Activated CD8-positive, alpha-beta memory T cell treated with anti-CD3 and anti-CD28 coated beads, Interleukin-2, amount 50 U/mL, for 24 hours (primary cell): Measurements from ENCODE around the gene TMEM87B.
"Not testable (repeated sequence)": the region's sequence is repeated elsewhere in the genome, so short reads cannot be mapped to it uniquely, and the experiment has no call there.

Experiments
- DNase-seq: peaks from one replicate; pipeline ENCODE4 v3.0.0-alpha.2; 2020; ENCODE audit errors: extremely low read depth

The TMEM87B gene

DNA sequence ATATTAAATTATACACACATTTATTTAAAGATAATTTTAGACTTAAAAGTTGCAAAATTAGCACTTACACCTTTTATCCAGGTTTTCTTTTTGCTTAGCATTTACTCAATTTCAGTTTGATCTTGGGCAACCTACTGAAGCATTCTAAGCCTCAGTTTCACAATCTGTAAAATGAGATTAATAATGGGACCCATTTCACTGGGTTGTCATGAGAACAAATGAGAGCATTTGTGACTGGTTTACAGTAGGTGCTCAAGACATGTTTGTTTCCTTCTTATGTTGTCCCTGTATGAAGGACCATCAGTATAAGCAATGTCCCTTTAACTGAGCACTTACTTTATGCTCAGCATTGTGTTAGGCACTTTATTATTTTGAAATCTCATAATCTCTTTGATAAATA, 78.3 kb downstream of the TMEM87B start:
- DNase-seq: no peak

DNA sequence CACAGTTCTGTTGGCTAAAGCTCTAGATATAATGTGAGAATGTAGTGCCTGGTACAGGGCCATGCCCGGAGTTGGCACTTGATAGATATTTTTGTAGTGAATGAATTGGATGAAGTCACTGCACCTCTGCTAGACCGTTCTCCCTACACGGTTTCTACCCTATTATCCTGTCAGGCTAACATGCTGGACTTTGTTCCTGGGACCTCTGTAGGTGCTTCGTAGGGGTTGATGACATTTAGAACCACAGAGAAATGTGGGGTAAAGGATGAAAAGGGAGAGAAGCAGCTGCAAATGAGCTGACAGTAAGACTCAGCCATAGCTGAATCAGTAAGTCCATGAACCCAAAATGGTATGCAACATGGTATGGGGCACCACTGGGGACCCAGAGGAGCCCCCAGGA, 79.1 kb downstream of the TMEM87B start:
- no peak for DNase-seq

DNA sequence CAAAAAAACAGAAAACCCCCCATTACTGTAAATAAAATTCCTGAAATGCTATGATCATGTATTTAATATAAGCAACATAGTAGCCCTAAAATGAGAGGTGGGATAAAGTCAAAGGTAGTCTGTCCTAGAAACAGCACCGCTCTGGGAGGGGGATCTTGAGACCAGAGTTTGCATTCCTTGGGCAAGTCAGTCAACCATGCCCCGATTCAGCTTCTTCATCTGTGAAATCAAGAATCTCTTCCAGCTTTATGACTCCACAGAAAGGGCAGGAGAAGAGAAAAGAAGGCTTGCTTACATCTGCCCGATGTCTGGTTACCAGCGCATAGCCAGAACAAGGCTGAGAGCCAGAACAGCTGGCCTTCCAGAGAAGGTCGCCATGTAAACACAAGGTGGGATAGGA, 81.0 kb downstream of the TMEM87B start:
- no peak for DNase-seq

DNA sequence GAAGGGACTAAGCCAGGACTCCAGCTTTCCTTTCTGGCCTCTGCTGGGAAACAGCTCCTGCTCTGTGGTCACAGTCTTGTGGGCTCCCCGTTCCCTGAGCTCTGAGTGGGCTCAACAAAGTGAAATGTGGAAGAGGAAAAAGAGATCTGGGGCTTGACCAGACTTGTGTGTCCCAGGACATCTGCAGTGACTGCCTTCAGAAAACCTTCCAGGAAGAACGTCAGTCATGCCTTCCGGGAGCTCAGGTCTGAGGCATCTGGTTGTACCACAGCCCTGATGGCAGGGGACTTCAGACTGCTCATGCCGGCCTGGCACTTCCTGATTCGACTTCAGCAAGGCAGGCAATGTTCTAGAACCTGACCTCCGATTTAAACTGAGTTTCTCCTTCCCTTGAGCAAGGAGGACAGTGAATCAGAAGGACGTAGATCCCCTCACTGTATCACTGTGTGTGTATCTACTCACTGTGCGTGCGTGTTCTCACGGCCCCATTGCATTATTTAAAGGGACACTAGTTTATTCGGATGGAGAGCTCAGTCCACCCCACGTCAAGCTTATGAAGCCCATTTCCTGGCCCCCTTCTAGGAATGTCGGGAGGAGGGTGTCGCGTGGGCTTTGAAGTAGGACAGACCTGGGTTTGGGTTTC, 82.6 kb downstream of the TMEM87B start:
- no peak for DNase-seq

DNA sequence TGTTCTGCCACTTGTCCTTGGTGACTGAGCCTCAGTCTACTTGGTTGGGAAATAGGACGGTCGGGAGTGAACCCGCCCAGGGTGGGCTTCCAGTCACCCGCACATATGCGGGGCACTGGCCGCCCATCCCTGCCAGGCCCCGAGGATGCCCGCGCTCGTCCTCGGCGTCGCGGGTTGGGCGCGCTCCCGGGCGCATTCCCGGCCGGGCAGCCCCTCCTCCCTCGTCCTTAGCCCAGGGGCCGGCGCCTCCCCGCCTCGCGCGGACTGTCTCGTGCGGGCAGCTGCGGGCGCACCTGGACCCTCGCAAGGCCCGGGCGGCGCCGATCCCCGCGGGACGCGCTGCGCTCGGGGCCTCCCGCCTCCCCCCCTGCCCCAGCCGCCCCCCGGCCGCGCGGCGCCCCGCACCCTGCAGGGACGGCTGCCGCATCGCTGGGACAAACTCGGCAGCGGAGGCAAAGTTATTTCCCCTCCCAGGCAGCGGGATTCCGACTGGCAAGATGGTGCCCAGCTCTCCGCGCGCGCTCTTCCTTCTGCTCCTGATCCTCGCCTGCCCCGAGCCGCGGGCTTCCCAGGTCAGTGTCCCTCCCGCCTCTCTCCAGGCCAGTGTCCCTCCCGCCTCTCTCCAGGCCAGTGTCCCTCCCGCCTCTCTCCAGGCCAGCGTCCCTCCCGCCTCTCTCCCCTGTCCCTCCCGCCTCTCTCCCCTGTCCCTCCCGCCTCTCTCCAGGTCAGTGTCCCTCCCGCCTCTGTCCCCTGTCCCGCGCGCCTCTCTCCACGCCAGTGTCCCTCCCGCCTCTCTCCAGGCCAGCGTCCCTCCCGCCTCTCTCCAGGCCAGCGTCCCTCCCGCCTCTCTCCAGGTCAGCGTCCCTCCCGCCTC, 83.3 kb downstream of the TMEM87B start, which contains the start of gene FBLN7:
Gene FBLN7, plus strand, starts transcription at position 227 of the 874 bp plus-strand sequence. Its CDS starts 271 bp downstream, at position 498.
- DNase-seq: no peak

DNA sequence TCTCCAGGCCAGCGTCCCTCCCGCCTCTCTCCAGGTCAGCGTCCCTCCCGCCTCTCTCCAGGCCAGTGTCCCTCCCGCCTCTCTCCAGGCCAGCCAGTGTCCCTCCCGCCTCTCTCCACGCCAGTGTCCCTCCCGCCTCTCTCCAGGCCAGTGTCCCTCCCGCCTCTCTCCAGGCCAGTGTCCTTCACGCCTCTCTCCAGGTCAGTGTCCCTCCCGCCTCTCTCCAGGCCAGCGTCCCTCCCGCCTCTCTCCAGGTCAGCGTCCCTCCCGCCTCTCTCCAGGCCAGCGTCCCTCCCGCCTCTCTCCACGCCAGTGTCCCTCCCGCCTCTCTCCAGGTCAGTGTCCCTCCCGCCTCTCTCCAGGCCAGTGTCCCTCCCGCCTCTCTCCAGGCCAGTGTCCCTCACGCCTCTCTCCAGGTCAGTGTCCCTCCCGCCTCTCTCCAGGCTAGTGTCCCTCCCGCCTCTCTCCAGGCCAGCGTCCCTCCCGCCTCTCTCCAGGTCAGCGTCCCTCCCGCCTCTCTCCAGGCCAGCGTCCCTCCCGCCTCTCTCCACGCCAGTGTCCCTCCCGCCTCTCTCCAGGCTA, 84.1 kb downstream of the TMEM87B start:
- DNase-seq: not testable (repeated sequence)

DNA sequence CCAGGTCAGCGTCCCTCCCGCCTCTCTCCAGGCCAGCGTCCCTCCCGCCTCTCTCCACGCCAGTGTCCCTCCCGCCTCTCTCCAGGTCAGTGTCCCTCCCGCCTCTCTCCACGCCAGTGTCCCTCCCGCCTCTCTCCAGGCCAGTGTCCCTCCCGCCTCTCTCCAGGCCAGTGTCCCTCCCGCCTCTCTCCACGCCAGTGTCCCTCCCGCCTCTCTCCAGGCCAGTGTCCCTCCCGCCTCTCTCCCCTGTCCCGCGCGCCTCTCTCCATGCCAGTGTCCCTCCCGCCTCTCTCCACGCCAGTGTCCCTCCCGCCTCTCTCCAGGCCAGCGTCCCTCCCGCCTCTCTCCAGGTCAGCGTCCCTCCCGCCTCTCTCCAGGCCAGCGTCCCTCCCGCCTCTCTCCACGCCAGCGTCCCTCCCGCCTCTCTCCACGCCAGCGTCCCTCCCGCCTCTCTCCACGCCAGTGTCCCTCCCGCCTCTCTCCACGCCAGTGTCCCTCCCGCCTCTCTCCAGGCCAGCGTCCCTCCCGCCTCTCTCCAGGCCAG, 84.7 kb downstream of the TMEM87B start:
- not testable (repeated sequence) for DNase-seq

DNA sequence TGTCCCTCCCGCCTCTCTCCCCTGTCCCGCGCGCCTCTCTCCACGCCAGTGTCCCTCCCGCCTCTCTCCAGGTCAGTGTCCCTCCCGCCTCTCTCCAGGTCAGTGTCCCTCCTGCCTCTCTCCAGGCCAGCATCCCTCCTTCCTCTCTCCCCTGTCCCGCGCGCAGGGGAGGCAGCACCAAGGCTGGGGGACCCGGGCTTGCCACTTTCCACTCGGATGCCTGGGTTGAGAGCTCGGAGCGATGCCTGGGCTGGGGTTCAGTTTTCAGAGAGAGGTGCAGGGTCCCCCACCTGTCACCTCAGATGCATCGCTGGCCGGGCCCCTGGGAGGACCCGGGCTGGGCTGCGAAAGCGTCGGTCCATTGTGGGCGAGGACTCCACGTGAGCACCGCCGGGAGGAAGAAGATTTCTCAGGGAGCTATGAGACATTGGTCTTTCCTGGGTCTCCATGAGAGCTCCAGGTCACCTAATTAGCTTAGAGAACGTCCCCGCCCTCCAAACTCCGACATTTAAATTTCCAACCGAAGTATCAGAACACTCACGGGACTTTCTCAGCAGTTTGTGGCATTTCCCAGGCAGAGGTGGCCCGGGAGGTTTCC, 85.2 kb downstream of the TMEM87B start:
- DNase-seq: no peak

DNA sequence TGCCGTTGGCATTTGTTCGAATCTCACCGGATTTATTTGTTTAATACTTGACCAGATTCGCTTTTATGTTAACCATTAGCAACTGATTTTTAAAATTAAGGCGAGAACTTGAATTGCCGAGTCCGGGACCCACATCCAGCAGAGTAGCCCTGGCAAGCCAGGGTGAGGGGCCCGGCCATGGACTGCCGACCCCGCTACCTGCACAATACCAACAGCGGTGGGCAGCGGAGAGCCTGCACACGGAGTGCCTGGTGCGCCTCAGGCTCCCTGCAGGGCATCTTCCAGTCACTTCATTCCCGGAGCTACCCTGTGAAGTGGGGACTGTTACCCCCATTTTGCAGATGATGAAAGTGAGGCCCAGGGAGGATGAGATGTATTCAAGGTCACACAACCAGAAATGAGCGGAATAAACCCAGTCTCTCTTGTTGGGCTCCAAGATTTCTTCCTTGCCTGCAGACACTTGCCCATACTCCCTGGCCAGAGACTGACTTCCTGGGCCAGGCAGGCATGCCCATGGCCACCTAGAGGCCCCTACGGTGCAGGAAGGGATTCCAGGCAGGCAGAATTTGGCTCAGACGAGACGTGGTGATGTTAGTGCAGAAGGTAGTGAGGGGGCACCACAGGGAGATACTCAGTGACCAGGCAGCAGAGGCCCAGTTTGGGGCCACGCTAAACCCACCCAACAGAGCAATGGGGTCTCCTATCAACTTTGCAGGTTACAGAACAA, 86.0 kb downstream of the TMEM87B start:
- DNase-seq: no peak

DNA sequence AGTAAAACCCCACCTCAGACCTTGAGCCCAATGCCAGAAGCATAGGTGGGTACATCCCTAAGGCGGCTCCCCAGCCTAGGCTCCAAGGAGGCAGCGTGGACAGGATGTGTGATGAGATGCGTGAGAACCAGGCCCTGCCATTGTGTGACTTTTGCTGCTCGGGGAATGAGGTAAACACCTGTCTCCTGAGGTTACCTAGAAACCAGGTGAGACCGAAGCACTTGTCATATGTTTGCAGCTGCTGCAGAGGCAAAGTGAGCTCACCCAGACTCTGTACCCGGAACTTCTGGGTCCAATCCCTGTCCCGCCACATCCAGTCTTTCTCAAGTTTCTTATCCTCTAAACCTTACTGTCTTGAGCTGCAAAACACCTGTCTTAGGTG, 86.5 kb downstream of the TMEM87B start:
- DNase-seq: no peak

DNA sequence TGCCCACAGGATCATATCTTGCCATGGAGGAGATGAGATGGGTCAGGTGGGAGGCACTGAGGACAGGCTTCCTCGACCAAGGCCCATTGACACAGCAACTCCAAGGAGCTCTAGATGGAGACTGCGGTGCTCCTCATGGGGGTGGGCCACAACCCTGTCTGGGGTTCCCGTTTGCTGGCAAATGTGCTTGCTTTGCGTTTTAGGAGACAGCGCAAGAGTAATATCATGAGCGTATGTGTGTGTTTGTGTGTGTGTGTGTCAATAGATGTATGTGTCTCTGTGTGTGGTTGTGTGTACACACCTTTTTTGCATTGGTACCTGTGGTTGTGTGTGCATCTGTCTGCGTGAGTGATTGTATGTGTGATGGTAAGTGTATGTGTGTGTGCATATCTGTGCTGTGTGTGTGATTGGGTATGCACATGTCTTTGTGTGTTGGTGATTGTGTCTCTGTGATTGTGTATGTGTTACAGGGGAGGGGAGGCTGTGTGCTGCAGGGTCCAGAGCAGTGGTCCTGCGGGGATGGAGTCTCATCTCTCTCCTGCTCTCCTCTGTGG, 87.5 kb downstream of the TMEM87B start:
- no peak for DNase-seq

DNA sequence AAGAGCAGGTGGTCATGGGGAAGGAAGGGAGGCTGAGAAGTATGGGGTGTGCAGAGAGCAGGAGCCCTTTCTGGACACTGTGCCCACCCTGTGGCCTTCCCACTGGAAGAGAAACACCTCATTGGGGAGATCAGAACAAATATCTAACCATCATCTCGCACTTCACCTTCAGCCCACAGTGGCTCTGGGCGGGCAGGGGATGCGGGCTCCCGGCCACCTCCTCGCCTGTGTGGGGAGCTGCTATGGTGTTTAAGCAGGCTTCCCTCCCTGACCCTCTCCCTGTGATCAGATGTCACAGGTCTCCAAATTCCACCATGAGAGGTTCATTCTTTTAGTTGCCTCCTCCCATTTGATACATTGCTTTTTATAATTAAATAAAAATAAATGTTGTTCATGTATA, 88.1 kb downstream of the TMEM87B start:
- no peak for DNase-seq

DNA sequence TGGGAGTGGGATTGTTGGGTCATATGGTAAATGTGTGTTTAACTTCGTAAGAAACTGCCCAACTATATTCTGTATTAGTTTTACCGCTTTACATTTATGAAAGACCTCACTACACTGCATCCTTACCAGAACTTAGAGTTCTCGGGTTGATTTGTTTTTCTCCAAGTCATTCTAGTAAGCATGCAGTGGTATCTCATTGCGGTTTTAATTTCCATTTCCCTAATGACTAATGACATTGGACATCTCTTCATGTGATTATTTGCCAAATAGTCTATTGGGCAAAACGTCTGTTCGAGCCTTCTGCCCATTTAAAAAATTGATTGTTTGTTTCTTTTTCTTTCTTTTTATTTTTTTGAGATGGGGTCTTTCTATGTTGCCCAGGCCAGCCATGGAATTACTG, 89.9 kb downstream of the TMEM87B start:
- DNase-seq: no peak

DNA sequence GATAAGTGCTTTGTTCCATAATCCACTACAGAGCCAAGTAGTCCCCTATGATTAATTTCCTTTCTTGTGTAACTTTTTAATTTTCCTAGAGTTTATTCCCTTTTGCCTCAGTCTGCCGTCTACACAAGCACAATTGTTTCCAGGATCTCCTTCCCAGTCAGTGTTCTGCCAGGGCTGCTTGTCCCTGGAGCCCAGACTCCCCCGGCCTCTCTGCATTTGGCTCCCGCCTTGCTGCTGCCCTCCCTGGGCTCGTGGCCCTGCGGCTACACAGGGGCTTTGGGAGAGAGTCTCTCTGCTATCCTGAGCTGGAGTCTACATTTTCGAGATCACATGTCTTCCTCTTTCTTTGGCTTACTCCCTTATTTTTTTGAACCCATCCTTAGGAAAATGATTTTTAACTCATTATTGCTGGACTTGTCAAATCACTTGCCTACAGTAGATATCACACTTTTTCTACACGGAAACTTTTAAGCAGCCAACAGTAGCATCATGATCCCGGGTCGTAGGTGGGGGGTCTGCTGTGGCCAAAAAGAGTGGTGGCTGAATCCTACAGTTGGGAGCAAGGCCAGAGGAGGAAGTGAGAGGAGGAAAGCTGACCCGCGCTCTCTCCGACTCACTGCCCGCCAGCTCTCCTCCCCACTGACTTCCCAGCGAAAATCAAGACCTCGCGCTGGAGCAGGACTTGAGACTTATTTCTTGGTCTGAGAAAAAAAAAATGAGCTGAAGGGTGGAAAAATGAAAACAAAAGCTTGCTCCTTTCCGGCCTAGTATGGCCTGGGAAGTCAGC, 92.5 kb downstream of the TMEM87B start:
- no peak for DNase-seq

DNA sequence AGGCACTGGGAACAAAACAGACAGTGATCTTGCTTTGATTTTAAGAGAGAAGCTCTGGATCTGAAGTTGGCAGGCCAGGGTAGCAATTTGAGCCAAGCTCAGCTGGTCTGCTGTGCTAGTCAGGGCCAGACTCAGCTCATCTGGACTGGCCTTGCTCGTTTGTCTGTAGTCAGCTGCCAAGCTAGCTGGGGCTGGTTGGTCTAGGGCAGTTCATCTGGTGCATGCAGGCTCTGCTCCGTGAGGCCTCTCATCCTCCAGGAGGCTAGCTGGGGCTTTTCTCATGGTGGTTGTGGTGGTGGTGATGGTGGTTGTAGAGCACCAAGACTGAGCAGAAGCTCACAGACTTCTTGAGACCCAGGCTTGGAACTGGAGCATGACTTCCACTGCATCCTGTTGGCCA, 93.4 kb downstream of the TMEM87B start:
- no peak for DNase-seq

DNA sequence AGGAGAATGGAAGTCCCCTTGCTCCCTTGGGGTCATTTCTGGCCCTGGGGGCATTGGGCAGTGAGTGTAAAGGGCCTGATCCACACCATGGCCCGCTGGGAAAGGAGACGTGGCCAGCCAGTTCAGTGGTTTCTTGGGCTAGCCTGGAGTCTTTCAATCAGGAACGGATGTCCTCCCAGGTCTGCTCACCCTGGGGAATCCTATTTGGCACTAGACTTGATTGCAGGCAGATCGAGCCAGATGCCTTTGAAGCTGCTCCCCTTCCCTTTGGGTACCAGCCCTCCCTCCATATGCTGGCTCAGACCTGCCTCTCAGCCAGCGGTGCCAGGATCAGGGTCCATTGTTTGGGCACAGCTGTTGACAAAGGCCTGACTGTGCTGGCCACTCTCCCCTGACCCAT, 94.1 kb downstream of the TMEM87B start:
- no peak for DNase-seq

DNA sequence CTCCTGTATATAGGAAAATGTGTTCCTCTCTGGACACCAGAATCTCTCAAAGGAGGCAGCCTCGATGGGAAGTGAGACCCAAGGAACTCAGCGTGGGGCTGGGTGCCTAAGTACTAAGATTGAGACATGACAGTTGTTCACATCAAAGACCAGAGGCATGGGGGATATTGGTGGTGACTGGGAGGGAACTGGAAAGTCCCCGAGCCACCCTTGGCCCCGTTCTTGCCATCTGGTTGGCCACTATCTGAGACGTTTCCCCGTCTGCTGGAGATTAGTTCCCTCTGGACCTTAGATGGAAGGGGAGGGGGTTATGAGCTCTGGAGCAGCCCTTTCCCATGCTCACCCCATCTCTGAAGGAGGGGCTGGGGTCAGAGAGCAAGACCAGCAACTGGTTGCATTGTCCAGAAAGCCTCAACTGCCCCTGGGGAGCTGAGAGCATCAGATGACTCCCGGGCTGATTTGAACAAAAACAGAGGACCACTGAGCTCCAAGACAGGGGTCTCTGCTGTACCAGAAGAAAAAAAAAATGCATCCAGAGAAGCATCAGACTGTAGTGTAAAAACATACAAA, 94.9 kb downstream of the TMEM87B start:
- no peak for DNase-seq

DNA sequence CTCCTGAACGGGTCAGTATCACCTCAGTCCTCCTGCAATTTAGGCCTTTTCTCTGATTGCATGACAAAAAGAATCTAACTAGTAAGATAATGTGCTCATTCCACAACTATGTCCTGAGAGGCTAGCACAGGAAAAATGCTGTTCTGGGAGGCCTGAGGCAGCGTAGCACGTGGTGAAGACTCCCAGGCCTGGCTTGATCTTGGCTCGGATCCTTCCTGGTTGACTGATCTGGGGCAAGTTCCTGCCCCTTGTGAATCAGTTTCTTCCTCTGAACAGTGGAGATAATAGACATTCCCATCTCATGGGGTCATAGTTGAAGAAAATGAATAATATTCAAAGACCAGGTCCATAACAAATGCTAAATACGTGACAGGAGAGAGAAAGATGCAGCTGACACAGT, 95.4 kb downstream of the TMEM87B start:
- no peak for DNase-seq

DNA sequence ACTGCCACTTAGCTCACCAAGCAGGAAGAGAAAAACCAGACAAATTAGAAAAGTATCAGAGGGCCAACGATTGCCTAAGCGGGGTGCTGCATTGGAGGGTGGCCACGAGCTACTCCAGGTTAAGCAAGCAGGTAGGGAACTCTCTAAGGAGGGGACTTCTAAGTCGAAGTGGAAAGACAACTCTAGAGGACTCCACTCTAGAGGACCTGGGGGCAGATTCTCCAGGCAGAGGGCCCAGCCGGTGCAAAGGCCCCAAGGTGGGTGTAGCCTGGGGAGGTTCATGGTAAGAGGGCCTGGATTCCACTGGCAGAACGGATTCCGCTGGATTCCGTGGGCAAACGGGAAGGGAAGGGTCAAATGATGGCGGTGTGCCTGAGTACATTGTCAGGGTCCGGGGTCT, 95.8 kb downstream of the TMEM87B start:
- no peak for DNase-seq

DNA sequence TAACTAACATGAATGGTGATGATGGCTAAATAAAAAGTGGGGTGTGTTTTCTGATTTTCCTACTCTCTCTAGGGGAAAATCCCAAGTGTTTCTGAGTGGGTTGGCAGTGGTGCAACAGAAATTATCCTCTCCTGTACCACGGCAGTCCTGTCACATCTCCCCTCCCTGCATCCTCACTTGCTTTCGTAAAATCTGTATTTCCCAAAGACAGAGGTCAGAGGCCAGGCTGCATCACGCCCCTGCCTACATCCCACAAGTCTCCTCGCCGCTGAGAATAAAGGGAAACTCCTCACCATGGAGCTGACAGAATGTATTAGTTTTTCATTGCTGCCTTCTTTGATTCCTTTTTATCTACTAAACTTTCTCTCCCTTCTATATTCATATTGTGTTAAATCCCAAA, 96.2 kb downstream of the TMEM87B start:
- DNase-seq: no peak
